ENCODE measurements around the gene C2orf68.
"Not testable (repeated sequence)": the region's sequence is repeated elsewhere in the genome, so short reads cannot be mapped to it uniquely, and the experiment has no call there.

C2orf68 gene

GRCh38 chr2:85635011-85635410 lies 23.1 kb upstream of the C2orf68 start:
- Histone ChIP-seq H3K4me1 (ENCODE audit: control insufficient read depth in 5 of 5, insufficient read depth in 5 of 5, low read length in 5 of 5) (no peaks in the 10 kb centered on the region), H3K4me3 (ENCODE audit: low read depth in 1 of 5, low read length in 5 of 5) (no peak overlapping the region), H3K27ac (ENCODE audit: low read depth, low read length) (no peak overlapping the region), H3K36me3 (ENCODE audit: control insufficient read depth in 5 of 5, insufficient read depth in 5 of 5, low read length in 5 of 5) (peaks cover 18 to 92% (median 74%) of the 10 kb centered on the region in 5 donors), H3K9ac (ENCODE audit: low read length in 5 of 5) (peak overlapping the region in 1 of 5 donors; percentile 10), H3K27me3 (ENCODE audit: control insufficient read depth in 5 of 5, insufficient read depth in 4 of 5, low read length in 5 of 5) (no peaks in the 10 kb centered on the region), H3K9me3 (ENCODE audit: control insufficient read depth in 5 of 5, low read length in 5 of 5) (no peaks in the 10 kb centered on the region)

- peaks cover 17 to 94% (median 74%) of the 10 kb centered on the region in 5 donors for H3K36me3 ChIP-seq (ENCODE audit: control insufficient read depth in 5 of 5, insufficient read depth in 5 of 5, low read length in 5 of 5)
- H3K9ac ChIP-seq (ENCODE audit: low read length in 5 of 5), result no peak overlapping the region
Observed at GRCh38 chr2:85631316-85631715, 19.4 kb upstream of the C2orf68 start.

GRCh38 chr2:85628658-85629057 lies 16.8 kb upstream of the C2orf68 start:
- H3K9me3 ChIP-seq (ENCODE audit: control insufficient read depth in 5 of 5, low read length in 5 of 5), result no peaks in the 10 kb centered on the region
- H3K4me3 ChIP-seq (ENCODE audit: low read depth in 1 of 5, low read length in 5 of 5), result no peak overlapping the region
- no peak overlapping the region for H3K27ac ChIP-seq (ENCODE audit: low read depth, low read length)
- no peaks in the 10 kb centered on the region for H3K27me3 ChIP-seq (ENCODE audit: control insufficient read depth in 5 of 5, insufficient read depth in 4 of 5, low read length in 5 of 5)
- peaks cover 23 to 97% (median 76%) of the 10 kb centered on the region in 5 donors for H3K36me3 ChIP-seq (ENCODE audit: control insufficient read depth in 5 of 5, insufficient read depth in 5 of 5, low read length in 5 of 5)
- peaks cover 0 to 7% (median 0%) of the 10 kb centered on the region in 5 donors for H3K4me1 ChIP-seq (ENCODE audit: control insufficient read depth in 5 of 5, insufficient read depth in 5 of 5, low read length in 5 of 5)
- no peak overlapping the region for H3K9ac ChIP-seq (ENCODE audit: low read length in 5 of 5)

More at GRCh38 chr2:85631316-85631715, 19.4 kb upstream of the C2orf68 start:
- Histone ChIP-seq H3K9me3 (ENCODE audit: control insufficient read depth in 5 of 5, low read length in 5 of 5) (no peaks in the 10 kb centered on the region), H3K4me3 (ENCODE audit: low read depth in 1 of 5, low read length in 5 of 5) (no peak overlapping the region), H3K27ac (ENCODE audit: low read depth, low read length) (no peak overlapping the region), H3K27me3 (ENCODE audit: control insufficient read depth in 5 of 5, insufficient read depth in 4 of 5, low read length in 5 of 5) (no peaks in the 10 kb centered on the region), H3K4me1 (ENCODE audit: control insufficient read depth in 5 of 5, insufficient read depth in 5 of 5, low read length in 5 of 5) (peaks cover 0 to 7% (median 0%) of the 10 kb centered on the region in 5 donors)

- H3K9me3 ChIP-seq (ENCODE audit: control insufficient read depth in 5 of 5, low read length in 5 of 5), result no peaks in the 10 kb centered on the region
- no peak overlapping the region for H3K9ac ChIP-seq (ENCODE audit: low read length in 5 of 5)
- H3K36me3 ChIP-seq (ENCODE audit: control insufficient read depth in 5 of 5, insufficient read depth in 5 of 5, low read length in 5 of 5), result peaks cover 33 to 91% (median 72%) of the 10 kb centered on the region in 5 donors
- H3K4me3 ChIP-seq (ENCODE audit: low read depth in 1 of 5, low read length in 5 of 5), result no peak overlapping the region
- no peaks in the 10 kb centered on the region for H3K27me3 ChIP-seq (ENCODE audit: control insufficient read depth in 5 of 5, insufficient read depth in 4 of 5, low read length in 5 of 5)
- no peak overlapping the region for H3K27ac ChIP-seq (ENCODE audit: low read depth, low read length)
- H3K4me1 ChIP-seq (ENCODE audit: control insufficient read depth in 5 of 5, insufficient read depth in 5 of 5, low read length in 5 of 5), result peaks cover 0 to 7% (median 0%) of the 10 kb centered on the region in 5 donors
Observed at GRCh38 chr2:85623991-85624390, 12.1 kb upstream of the C2orf68 start.

GRCh38 chr2:85621338-85621737 lies 9.5 kb upstream of the C2orf68 start:
- Histone ChIP-seq H3K9ac (ENCODE audit: low read length in 5 of 5) (no peak overlapping the region), H3K4me1 (ENCODE audit: control insufficient read depth in 5 of 5, insufficient read depth in 5 of 5, low read length in 5 of 5) (peaks cover 6 to 17% (median 14%) of the 10 kb centered on the region in 5 donors), H3K27me3 (ENCODE audit: control insufficient read depth in 5 of 5, insufficient read depth in 4 of 5, low read length in 5 of 5) (no peaks in the 10 kb centered on the region), H3K9me3 (ENCODE audit: control insufficient read depth in 5 of 5, low read length in 5 of 5) (no peaks in the 10 kb centered on the region), H3K36me3 (ENCODE audit: control insufficient read depth in 5 of 5, insufficient read depth in 5 of 5, low read length in 5 of 5) (peaks cover 27 to 67% (median 56%) of the 10 kb centered on the region in 5 donors), H3K27ac (ENCODE audit: low read depth, low read length) (no peak overlapping the region), H3K4me3 (ENCODE audit: low read depth in 1 of 5, low read length in 5 of 5) (no peak overlapping the region)

- H3K4me1 ChIP-seq (ENCODE audit: control insufficient read depth in 5 of 5, insufficient read depth in 5 of 5, low read length in 5 of 5), result peaks cover 6 to 23% (median 17%) of the 10 kb centered on the region in 5 donors
- no peak overlapping the region for H3K27ac ChIP-seq (ENCODE audit: low read depth, low read length)
Observed at GRCh38 chr2:85619617-85620016, 7.8 kb upstream of the C2orf68 start.

GRCh38 chr2:85617723-85618122 lies 5.9 kb upstream of the C2orf68 start:
- H3K9me3 ChIP-seq (ENCODE audit: control insufficient read depth in 5 of 5, low read length in 5 of 5); H3K27ac ChIP-seq (ENCODE audit: low read depth, low read length); H3K27me3 ChIP-seq (ENCODE audit: control insufficient read depth in 5 of 5, insufficient read depth in 4 of 5, low read length in 5 of 5): not testable (repeated sequence)
- H3K4me1 ChIP-seq (ENCODE audit: control insufficient read depth in 5 of 5, insufficient read depth in 5 of 5, low read length in 5 of 5), result peaks cover 6 to 23% (median 17%) of the 10 kb centered on the region in 5 donors
- H3K36me3 ChIP-seq (ENCODE audit: control insufficient read depth in 5 of 5, insufficient read depth in 5 of 5, low read length in 5 of 5), result peaks cover 18 to 34% (median 23%) of the 10 kb centered on the region in 5 donors
- H3K4me3 ChIP-seq (ENCODE audit: low read depth in 1 of 5, low read length in 5 of 5), result peak overlapping the region in 2 of 5 donors; percentile 81 to 90
- peak overlapping the region in 3 of 5 donors; percentile 19 to 84 (median 41) for H3K9ac ChIP-seq (ENCODE audit: low read length in 5 of 5)

More at GRCh38 chr2:85619617-85620016, 7.8 kb upstream of the C2orf68 start:
- Histone ChIP-seq H3K27me3 (ENCODE audit: control insufficient read depth in 5 of 5, insufficient read depth in 4 of 5, low read length in 5 of 5) (no peaks in the 10 kb centered on the region), H3K9ac (ENCODE audit: low read length in 5 of 5) (no peak overlapping the region), H3K9me3 (ENCODE audit: control insufficient read depth in 5 of 5, low read length in 5 of 5) (no peaks in the 10 kb centered on the region), H3K4me3 (ENCODE audit: low read depth in 1 of 5, low read length in 5 of 5) (no peak overlapping the region), H3K36me3 (ENCODE audit: control insufficient read depth in 5 of 5, insufficient read depth in 5 of 5, low read length in 5 of 5) (peaks cover 21 to 50% (median 40%) of the 10 kb centered on the region in 5 donors)

GRCh38 chr2:85615413-85615728 lies 3.5 kb upstream of the C2orf68 start:
- Histone ChIP-seq H3K4me1 (ENCODE audit: control insufficient read depth in 5 of 5, insufficient read depth in 5 of 5, low read length in 5 of 5) (peaks cover 6 to 41% (median 31%) of the 10 kb centered on the region in 5 donors), H3K36me3 (ENCODE audit: control insufficient read depth in 5 of 5, insufficient read depth in 5 of 5, low read length in 5 of 5) (peaks cover 3 to 14% (median 9%) of the 10 kb centered on the region in 5 donors), H3K27me3 (ENCODE audit: control insufficient read depth in 5 of 5, insufficient read depth in 4 of 5, low read length in 5 of 5) (no peaks in the 10 kb centered on the region), H3K27ac (ENCODE audit: low read depth, low read length) (peak overlapping the region; percentile 80), H3K4me3 (ENCODE audit: low read depth in 1 of 5, low read length in 5 of 5) (peak overlapping the region in 2 of 5 donors; percentile 40 to 90), H3K9ac (ENCODE audit: low read length in 5 of 5) (no peak overlapping the region), H3K9me3 (ENCODE audit: control insufficient read depth in 5 of 5, low read length in 5 of 5) (no peaks in the 10 kb centered on the region)

- H3K4me1 ChIP-seq (ENCODE audit: control insufficient read depth in 5 of 5, insufficient read depth in 5 of 5, low read length in 5 of 5), result peaks cover 6 to 44% (median 35%) of the 10 kb centered on the region in 5 donors
- not testable (repeated sequence) for H3K36me3 ChIP-seq (ENCODE audit: control insufficient read depth in 5 of 5, insufficient read depth in 5 of 5, low read length in 5 of 5); H3K27ac ChIP-seq (ENCODE audit: low read depth, low read length); H3K9me3 ChIP-seq (ENCODE audit: control insufficient read depth in 5 of 5, low read length in 5 of 5); H3K27me3 ChIP-seq (ENCODE audit: control insufficient read depth in 5 of 5, insufficient read depth in 4 of 5, low read length in 5 of 5); H3K9ac ChIP-seq (ENCODE audit: low read length in 5 of 5); H3K4me3 ChIP-seq (ENCODE audit: low read depth in 1 of 5, low read length in 5 of 5)
Observed at GRCh38 chr2:85614757-85615156, 2.9 kb upstream of the C2orf68 start.

- Histone ChIP-seq H3K9me3 (ENCODE audit: control insufficient read depth in 5 of 5, low read length in 5 of 5) (no peaks in the 10 kb centered on the region), H3K36me3 (ENCODE audit: control insufficient read depth in 5 of 5, insufficient read depth in 5 of 5, low read length in 5 of 5) (peaks cover 0 to 8% (median 6%) of the 10 kb centered on the region in 5 donors), H3K4me3 (ENCODE audit: low read depth in 1 of 5, low read length in 5 of 5) (no peak overlapping the region), H3K27me3 (ENCODE audit: control insufficient read depth in 5 of 5, insufficient read depth in 4 of 5, low read length in 5 of 5) (no peaks in the 10 kb centered on the region), H3K4me1 (ENCODE audit: control insufficient read depth in 5 of 5, insufficient read depth in 5 of 5, low read length in 5 of 5) (peaks cover 6 to 44% (median 41%) of the 10 kb centered on the region in 5 donors), H3K9ac (ENCODE audit: low read length in 5 of 5) (no peak overlapping the region), H3K27ac (ENCODE audit: low read depth, low read length) (no peak overlapping the region)
Observed at GRCh38 chr2:85613717-85614515, 2.0 kb upstream of the C2orf68 start.

Measured in subcutaneous abdominal adipose tissue (tissue), 5 donors.